HG03060 (cell line): Measurements from ENCODE around the gene AP2A1.
A peak's percentile ranks its signal among the peaks of the same experiment; 100 is the strongest.
"Not testable (repeated sequence)": the region's sequence is repeated elsewhere in the genome, so short reads cannot be mapped to it uniquely, and the experiment has no call there.

Source experiments
- ATAC-seq: cut with Tn5 transposase; IDR thresholded peaks from one replicate; pipeline ENCODE4 v1.9.1; 2021; ENCODE audit warnings: low read depth, moderate number of reproducible peaks; ENCODE audit not compliant: unreplicated experiment

The AP2A1 gene

DNA sequence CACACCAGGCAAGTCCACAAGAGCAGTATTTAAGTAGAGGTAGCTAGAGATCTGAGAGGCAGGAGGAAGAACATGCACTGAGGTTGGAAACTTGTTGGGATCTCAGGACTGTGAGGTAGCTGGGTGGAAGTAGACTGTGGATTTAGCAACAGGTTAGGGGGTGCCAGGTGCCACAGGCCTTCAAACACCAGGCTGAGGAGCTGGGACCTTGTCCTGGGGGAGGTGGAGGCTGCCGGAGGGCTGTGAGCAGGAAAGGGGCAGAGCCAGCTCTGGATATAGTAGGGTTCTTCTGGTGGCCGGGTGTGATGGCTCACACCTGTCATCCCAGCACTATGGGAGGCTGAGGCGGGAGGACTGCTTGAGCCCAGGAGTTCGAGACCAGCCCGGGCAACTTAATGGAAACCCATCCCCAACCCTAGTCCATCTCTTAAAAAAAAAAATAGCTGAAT lies 43.2 kb downstream of the AP2A1 start:
- no peak for ATAC-seq

- no peak for ATAC-seq
Observed at GRCh38 chr19:49811328-49811727, 44.5 kb downstream of the AP2A1 start.

DNA sequence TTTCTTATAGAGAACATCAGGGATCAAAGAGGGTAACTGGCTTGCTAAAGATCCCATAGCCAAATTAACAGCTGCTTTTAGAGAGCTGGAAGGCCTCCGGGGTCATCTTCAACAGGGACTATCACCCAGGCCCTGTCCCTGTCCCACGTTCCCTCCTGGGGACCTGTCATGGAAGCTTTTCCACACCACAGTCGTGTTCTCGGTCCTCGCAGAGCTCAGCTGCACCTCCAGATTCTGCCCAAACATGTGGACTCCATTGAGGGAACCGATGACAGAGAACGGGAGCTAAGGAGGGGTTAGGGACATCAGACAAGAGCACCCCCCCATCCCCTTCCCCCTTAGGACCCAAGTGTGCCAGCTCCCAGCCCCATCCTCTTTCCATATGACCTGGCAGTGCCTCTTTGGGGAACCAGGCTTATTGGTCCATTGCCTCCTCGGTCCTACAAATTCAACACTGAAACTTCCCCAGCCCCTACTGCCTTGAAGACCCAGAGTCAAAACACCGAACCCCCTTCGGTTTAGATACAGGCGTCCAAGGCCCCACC lies 45.7 kb downstream of the AP2A1 start:
- ATAC-seq = no peak

DNA sequence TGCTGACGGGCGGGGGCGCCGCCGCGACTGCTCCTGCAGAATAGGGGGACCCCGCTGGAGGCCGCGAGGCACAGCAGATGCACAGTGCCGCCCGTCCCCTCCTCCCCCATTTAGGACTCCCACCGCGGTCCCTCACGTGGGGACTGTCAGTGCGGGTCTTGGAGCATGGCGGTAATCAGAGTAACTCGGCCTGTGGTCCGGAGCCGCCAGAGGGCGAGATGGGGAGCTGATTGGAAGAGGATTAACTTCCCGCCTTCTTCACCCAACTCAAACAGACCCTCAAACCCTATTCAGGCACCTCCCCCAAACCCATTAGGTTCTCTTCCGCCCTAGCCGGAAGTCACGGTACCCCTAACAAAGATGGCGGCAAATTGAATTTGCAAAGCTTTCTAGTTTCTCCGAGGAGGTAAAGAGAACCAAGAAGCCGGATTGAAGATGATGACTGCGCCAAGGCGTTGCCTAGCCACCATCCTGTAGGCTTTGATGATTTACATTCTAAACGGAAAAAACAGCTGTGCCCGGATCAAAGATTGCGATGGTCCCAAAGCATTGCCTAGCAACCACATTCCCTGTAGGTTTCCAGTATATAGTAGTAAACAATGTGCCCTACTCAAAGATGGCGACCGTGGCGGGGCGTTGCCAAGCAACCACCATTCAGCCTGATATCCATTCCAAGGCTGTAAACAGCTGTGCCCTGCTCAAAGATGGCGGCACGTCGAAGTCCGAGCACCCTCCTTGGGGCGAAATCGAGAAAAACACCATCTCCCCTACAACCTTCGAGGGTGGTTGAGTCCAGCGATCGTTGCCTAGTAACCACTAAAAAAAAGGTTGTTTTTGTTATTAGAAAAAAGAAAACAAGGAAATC lies 46.4 kb downstream of the AP2A1 start, which contains the start of gene FUZ:
Gene FUZ (minus strand): TSS at position 296 of the 865 bp plus-strand sequence. CDS start 186 bp downstream, at position 110.
- peak; percentile 37 for ATAC-seq

DNA sequence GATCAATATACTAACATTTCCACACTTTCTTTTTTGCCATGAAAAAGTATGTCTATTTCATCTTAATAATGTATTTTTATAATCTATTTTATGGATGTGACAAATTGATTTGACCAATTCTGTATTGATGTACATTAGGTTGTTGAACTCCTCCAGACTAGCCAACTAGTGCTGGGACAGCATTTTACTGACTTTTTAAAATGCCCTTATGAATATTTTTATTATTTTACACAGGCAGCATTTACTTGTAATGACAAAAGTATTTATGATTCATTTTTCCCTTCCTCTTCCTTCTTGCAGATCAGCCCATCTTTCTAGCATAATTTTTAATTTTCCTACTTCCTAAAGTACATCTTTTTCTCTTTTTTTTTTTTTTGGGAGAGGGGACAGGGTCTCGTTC lies 47.2 kb downstream of the AP2A1 start:
- ATAC-seq = no peak

DNA sequence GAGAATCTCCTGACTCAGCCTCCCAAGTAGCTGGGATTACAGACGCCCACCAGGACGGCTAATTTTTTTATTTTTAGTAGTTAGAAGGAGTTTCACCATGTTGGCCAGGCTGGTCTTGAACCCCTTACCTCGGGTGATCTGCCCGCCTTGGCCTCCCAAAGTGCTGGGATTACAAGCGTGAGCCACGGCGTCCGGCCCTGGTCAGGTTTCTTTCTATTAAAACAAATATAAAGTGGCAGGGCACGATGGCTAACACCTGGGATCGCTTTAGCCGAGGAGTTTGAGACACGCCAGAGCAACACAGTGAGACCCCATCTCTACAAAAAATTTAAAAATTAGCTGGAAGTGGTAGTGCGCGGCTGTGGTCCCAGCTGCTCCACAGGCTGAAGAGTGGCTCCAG lies 49.8 kb downstream of the AP2A1 start:
- no peak for ATAC-seq

DNA sequence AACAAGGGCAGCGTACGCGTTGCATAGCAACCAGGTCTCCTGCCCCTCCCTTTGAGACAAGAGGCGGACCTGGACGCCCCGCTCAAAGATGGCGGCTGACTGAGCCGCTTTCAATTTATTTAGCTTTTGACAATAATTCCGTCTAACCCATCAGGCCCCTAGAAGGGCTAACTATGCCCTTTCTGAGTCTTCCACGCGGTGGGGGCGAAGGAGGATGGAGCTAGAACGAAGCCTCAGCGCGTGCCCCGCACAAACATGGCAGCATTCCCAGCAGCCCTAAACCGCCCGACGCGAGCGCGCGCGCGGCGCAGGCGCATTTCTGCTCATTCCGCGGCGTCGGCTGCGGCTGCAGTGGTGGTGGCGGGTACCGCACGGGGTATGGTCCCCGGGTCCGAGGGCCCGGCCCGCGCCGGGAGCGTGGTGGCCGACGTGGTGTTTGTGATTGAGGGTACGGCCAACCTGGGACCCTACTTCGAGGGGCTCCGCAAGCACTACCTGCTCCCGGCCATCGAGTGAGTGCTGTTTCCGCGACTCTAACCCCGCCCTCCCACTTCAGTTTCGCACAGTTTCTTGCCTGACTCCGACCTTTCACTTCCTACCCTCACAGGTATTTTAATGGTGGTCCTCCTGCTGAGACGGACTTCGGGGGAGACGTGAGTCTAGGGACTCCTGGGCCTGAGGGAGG lies 51.3 kb downstream of the AP2A1 start, which contains the start of gene MED25:
Gene MED25 (plus strand): TSS at position 326 of the 685 bp plus-strand sequence. CDS start 53 bp downstream, at position 379.
- ATAC-seq = peak; percentile 47

DNA sequence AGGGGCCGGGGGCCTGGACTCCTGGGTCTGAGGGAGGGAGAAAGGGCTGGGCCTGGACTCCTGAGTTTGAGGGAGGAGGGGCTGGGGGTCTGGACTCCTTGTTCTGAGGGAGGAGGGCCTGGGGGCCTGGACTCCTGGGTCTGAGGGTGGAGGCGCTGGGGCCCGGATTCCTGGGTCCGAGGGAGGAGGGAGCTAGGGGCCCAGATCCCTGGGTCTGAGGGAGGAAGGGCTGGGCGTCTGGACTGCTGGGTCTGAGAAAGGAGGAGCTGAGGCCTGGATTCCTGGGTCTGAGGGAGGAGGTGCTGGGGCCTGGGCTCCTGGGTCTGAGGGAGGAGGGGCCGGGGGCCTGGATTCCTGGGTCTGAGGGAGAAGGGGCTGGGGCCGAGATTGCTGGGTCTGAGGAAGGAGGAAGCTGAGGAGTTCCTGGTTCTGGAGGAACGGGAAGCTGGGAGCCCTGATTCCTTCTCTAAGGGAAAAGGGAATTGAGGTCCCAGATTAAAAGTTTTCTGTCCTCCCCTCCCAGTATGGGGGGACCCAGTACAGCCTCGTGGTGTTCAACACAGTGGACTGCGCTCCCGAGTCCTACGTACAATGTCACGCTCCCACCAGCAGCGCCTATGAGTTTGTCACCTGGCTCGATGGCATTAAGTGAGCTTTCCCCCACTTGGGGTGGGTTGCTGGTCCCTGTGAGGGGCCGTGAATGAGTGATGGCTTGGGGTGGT lies 52.0 kb downstream of the AP2A1 start:
- ATAC-seq = no peak

GRCh38 chr19:49819452-49820115 lies 52.8 kb downstream of the AP2A1 start:
- ATAC-seq = not testable (repeated sequence)

- ATAC-seq = no peak
Observed at GRCh38 chr19:49820125-49820524, 53.3 kb downstream of the AP2A1 start.

GRCh38 chr19:49823472-49823871 lies 56.7 kb downstream of the AP2A1 start:
- no peak for ATAC-seq

DNA sequence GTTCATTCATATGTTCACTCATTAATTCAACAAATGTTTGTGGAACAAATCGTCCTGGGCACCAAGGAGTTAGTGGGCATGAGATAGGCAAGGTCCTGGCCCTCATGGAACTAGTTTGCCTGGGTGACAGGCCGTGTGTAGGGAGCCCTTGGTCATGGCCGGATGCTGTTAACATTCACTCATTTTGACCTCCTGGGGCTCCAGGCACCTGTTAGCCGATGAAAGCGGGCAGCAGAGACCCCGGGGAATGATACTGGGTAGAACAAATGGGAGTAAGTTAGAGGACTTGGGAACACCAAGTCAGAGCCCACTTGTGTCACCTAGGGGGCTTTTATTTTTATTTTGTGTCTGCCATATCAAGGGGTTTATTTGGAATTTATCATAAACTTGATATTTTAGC lies 57.9 kb downstream of the AP2A1 start:
- no peak for ATAC-seq

- no peak for ATAC-seq
Observed at GRCh38 chr19:49827034-49827433, 60.2 kb downstream of the AP2A1 start.

- no peak for ATAC-seq
Observed at GRCh38 chr19:49829200-49829599, 62.4 kb downstream of the AP2A1 start.

DNA sequence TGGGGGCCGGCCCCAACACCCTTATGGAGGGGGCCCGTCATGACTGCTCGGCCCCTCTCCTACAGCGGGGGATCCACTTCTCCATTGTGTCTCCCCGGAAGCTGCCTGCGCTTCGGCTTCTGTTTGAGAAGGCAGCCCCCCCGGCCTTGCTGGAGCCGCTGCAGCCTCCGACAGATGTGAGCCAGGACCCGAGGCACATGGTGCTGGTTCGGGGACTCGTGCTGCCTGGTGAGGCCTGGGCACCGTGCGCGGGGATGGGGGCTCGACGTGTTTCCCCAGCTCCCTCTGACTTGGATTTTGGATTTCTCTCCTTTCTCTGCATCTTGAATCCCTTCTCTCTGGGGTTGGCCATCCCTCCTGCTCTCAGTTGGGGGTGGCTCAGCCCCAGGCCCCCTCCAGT lies 62.9 kb downstream of the AP2A1 start:
- no peak for ATAC-seq

- no peak for ATAC-seq
Observed at GRCh38 chr19:49830766-49831165, 64.0 kb downstream of the AP2A1 start.

DNA sequence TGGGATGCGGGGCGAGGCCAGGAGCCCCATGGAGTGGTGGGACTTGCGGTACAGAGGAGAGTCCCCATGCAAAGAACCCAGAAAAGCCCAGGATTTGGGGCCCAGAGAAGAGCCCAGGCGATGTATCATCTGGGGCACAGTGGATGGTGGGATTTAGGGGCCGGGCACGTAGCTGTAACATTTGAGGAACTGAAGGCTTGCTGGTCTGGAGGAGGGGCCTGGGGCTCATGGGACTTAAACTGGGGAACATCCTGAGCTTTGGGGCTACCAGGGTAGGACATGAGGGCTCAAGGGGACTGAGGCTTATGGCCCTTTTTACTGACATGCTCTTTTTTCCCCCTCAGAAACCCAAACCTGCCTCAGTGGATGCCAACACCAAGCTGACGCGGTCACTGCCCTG lies 64.8 kb downstream of the AP2A1 start:
- ATAC-seq = no peak

DNA sequence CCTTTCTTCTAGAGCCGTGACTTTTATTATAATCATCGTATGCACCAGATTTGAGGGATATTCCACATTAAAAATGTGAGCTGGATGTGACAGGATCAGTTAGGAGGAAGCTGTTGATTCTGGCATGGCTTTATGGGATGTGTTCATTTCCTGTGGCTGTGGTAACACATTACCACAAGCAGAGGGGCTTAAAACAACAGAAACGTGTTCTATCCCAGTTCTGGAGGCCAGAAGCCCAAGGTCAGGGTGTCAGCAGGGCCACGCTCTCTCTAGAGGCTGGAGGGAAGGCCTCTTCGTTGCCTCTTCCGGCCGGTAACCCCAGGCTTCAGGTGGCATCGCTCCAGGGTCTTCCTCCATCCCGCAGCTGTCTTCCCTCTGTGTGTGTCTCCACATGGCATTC lies 65.8 kb downstream of the AP2A1 start:
- ATAC-seq = no peak

DNA sequence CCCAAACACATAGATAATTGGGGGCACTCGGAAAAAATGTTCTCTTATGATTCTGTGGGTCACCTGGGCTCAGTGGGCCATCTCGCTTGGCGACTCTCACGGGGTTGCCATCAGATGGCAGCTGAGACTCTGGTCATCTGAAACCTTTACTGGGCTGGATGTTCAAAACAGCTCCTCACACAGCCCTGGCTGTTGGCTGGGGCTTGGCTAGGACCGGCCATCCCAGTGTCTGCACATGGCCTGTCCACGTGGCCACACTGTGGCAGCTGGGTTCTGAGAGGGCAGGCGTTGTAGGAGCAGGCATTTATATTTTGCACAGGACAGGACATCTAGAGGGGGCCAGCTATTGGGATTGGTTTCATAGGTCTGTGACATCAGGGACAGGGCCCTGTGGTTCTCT lies 66.8 kb downstream of the AP2A1 start:
- ATAC-seq = no peak

GRCh38 chr19:49835562-49835961 lies 68.8 kb downstream of the AP2A1 start:
- ATAC-seq = no peak
